Thymus (tissue), 11 donors: Measurements from ENCODE around the gene NSUN7. TPM values are rescaled to one million over a fixed set of nuclear protein-coding genes. Genes with fewer than 3 reads are reported as not detected.

Experiments
- DNase-seq, 9 donors: peaks; one replicate each; pipeline ENCODE4 v3.0.0-alpha.2; 2013; ENCODE audit warnings: low spot score in 9 of 9, low read depth in 6 of 9, missing footprints in 1 of 9
- H3K27ac ChIP-seq, 2 donors: one replicate each; pipeline ENCODE4 v1.5.1; 2013; ENCODE audit warnings: control low read depth in 1 of 2, low read depth in 1 of 2, low read length in 1 of 2, mild to moderate bottlenecking in 1 of 2, moderate library complexity in 1 of 2
- H3K27me3 ChIP-seq, 2 donors: one replicate each; pipeline ENCODE4 v1.5.1; 2013; ENCODE audit warnings: low read length in 1 of 2; ENCODE audit not compliant: control insufficient read depth in 2 of 2, insufficient read depth in 1 of 2
- H3K36me3 ChIP-seq, 2 donors: one replicate each; pipeline ENCODE4 v1.5.1; 2013; ENCODE audit warnings: low read length in 1 of 2, mild to moderate bottlenecking in 1 of 2, moderate library complexity in 1 of 2; ENCODE audit not compliant: control insufficient read depth in 2 of 2, insufficient read depth in 2 of 2
- H3K4me1 ChIP-seq, 2 donors: one replicate each; pipeline ENCODE4 v1.5.1; 2013; ENCODE audit warnings: low read length in 2 of 2; ENCODE audit not compliant: control insufficient read depth in 2 of 2, insufficient read depth in 2 of 2
- H3K4me3 ChIP-seq, 2 donors: one replicate each; pipeline ENCODE4 v1.5.1; 2013; ENCODE audit warnings: low read length in 2 of 2, control low read depth in 1 of 2, mild to moderate bottlenecking in 1 of 2
- H3K9me3 ChIP-seq, 2 donors: one replicate each; pipeline ENCODE4 v1.5.1; 2013; ENCODE audit warnings: low read length in 1 of 2, mild to moderate bottlenecking in 1 of 2; ENCODE audit not compliant: control insufficient read depth in 2 of 2, insufficient read depth in 1 of 2
- WGBS: extraction: QIAGEN DNeasy Blood & Tissue Kit; methylation state at CpG from one replicate; pipeline ENCODE4 v1.1.7; 2013; 5-methylcytosine and 5-hydroxymethylcytosine counted together
- polyA plus RNA-seq: library from polyadenylated mRNA; stranded (reverse); fragments of 200-250 nt; gene quantifications from one replicate; pipeline ENCODE4 v1.2.3, GENCODE V29; 2013
- total RNA-seq: library from RNA; stranded (reverse); fragments of 120-200 nt; gene quantifications from one replicate; pipeline ENCODE4 v1.2.4, GENCODE V29; 2013
- donor health status: healthy.

NSUN7 gene
- total and polyA plus RNA-seq, 2 donors, result 1.3 to 1.7 TPM

GRCh38 chr4:40858962-40859361 is 109.2 kb downstream of the NSUN7 start:
- no peak for DNase-seq
- 72% methylated on average over 2 of the region's 2 CpGs for WGBS

More at GRCh38 chr4:40858962-40859361, 109.2 kb downstream of the NSUN7 start:
- Histone ChIP-seq H3K27me3 (peaks cover 14 to 20% of the 10 kb centered on the region in 2 donors), H3K9me3 (no peaks in the 10 kb centered on the region), H3K27ac (no peak overlapping the region), H3K4me3 (no peak overlapping the region), H3K36me3 (no peaks in the 10 kb centered on the region), H3K4me1 (peaks cover 6% of the 10 kb centered on the region in 2 donors)

Other genes starting within 250 kb of the NSUN7 start
- gene RBM47, start 120.1 kb upstream of the NSUN7 start, total RNA-seq, result 7.9 TPM
- 13.1 TPM for gene RBM47, start 120.1 kb upstream of the NSUN7 start, polyA plus RNA-seq